Sigmoid colon (tissue), 7 donors: ENCODE measurements around the gene VSIG1. TPM values are rescaled to one million over a fixed set of nuclear protein-coding genes. Genes with fewer than 3 reads are reported as not detected.

Source experiments
- DNase-seq: peaks from one replicate; pipeline ENCODE4 v3.0.0-alpha.2; 2019
- H3K27ac ChIP-seq, 4 donors: fragments of 200-600 bp; sonication (generic); one replicate each; pipeline ENCODE4 v1.5.1; 2016 to 2019; ENCODE audit warnings: mild to moderate bottlenecking in 1 of 4
- H3K27me3 ChIP-seq, 3 donors: fragments of 200-600 bp; sonication (generic); one replicate each; pipeline ENCODE4 v1.5.1; 2019; ENCODE audit warnings: mild to moderate bottlenecking in 1 of 3
- H3K36me3 ChIP-seq, 4 donors: fragments of 200-600 bp; sonication (generic); one replicate each; pipeline ENCODE4 v1.5.1; 2016 to 2019
- H3K4me1 ChIP-seq, 4 donors: fragments of 200-600 bp; sonication (generic); one replicate each; pipeline ENCODE4 v1.5.1; 2017 to 2019
- H3K4me3 ChIP-seq, 4 donors: fragments of 200-600 bp; sonication (generic); one replicate each; pipeline ENCODE4 v1.5.1; 2017 to 2019; ENCODE audit warnings: mild to moderate bottlenecking in 2 of 4, moderate library complexity in 1 of 4
- H3K9me3 ChIP-seq, 4 donors: fragments of 200-600 bp in 3 of 4; sonication (generic) in 3 of 4; one replicate each; pipeline versions ENCODE4 v1.5.1 to v1.6.1; 2013 to 2019
- CTCF ChIP-seq, 4 experiments: fragments of 450-650 bp in 3 of 4; fragments of 200-600 bp in 1 of 4; IDR thresholded peaks; one replicate each; pipeline ENCODE4 v1.5.1; 2016 to 2019; ENCODE audit warnings: antibody characterized with exemption in 4 of 4, mild to moderate bottlenecking in 3 of 4, moderate library complexity in 2 of 4
- EP300 ChIP-seq, 4 donors: sonication (generic); formaldehyde crosslinking; IDR thresholded peaks; one replicate each; pipeline ENCODE4 v1.6.1; 2017; ENCODE audit warnings: antibody characterized with exemption in 4 of 4
- POLR2A ChIP-seq, 2 donors: fragments of 450-650 bp; IDR thresholded peaks; one replicate each; pipeline ENCODE4 v1.6.1; 2016; ENCODE audit warnings: antibody characterized with exemption in 2 of 2, mild to moderate bottlenecking in 2 of 2, moderate library complexity in 2 of 2
- POLR2AphosphoS5 ChIP-seq, 4 donors: sonication (generic); formaldehyde crosslinking; IDR thresholded peaks; one replicate each; pipeline ENCODE4 v1.6.1; 2017; ENCODE audit warnings: antibody characterized with exemption in 4 of 4
- WGBS, 2 donors: extraction: QIAGEN DNeasy Blood & Tissue Kit; methylation state at CpG; one replicate each; pipeline ENCODE4 v1.1.7; 2013; 5-methylcytosine and 5-hydroxymethylcytosine counted together
- intact Hi-C: fragments of 100-400 bp; cut with DNase I; formaldehyde crosslinking; loops from one replicate; pipeline ENCODE4 v1.15.1; 2023
- polyA plus RNA-seq, 3 donors: library from polyadenylated mRNA; stranded (reverse); fragments of 200-250 nt; gene quantifications; one replicate each; pipeline ENCODE4 v1.2.3, GENCODE V29; 2013
- total RNA-seq, 4 donors: library from RNA; depleted of rRNA; stranded (reverse); fragments of >200 nt; gene quantifications; one replicate each; pipeline ENCODE4 v1.1.0, GENCODE V29; 2016
- donor health status: healthy with polysubstance abuse.
- donor health status: Bipolar disorder and iron deficiency.
- donor health status: healthy.

Gene VSIG1
- total and polyA plus RNA-seq, 7 donors, result 0.36 to 0.64 TPM; not detected in 5

DNA sequence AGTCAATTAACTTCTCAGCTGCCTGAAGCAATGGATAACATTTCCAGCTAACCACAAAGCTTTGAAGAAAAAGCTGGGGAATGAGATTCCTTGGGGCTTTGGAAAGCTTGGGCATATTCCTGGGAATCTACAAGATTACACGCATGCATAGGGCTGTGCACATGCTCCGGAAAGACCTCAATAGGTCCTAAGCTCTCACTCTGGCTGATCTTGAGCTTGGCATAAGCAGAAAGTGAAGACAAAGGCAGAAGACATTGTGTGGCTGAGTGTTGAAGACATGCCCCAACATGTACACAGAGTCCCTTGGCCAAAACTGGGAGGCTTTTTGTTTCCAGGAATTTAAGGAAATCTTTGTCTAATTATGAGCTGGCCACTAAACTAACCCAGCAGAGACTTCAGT is 77.9 kb downstream of the VSIG1 start:
- H3K27ac ChIP-seq, result no peak overlapping the region
- 91 to 93% methylated on average over 2 of the region's 2 CpGs for WGBS, 2 donors

GRCh38 chrX:108123591-108124366 is 78.9 kb downstream of the VSIG1 start:
- H3K9me3 ChIP-seq, result no peaks in the 10 kb centered on the region
- H3K4me3 ChIP-seq, result no peak overlapping the region
- H3K36me3 ChIP-seq, result no peaks in the 10 kb centered on the region
- intact Hi-C loops, result no loop called here
- no peak for TF ChIP-seq POLR2AphosphoS5 (IDR thresholded peaks at IDR 0.05)
- no peak for TF ChIP-seq POLR2A (IDR thresholded peaks at IDR 0.05)
- TF ChIP-seq EP300 (IDR thresholded peaks at IDR 0.05), result no peak
- TF ChIP-seq CTCF (IDR thresholded peaks at IDR 0.05), result no peak
- 97 to 98% methylated on average over 3 of the region's 3 CpGs for WGBS, 2 donors
- DNase-seq, result no peak
- H3K27ac ChIP-seq, result no peak overlapping the region
- no peaks in the 10 kb centered on the region for H3K27me3 ChIP-seq
- peaks cover 0 to 10% (median 2%) of the 10 kb centered on the region in 4 donors for H3K4me1 ChIP-seq

More for the DNA sequence above, 77.9 kb downstream of the VSIG1 start:
- H3K27me3 ChIP-seq, result no peaks in the 10 kb centered on the region
- no peaks in the 10 kb centered on the region for H3K36me3 ChIP-seq
- no peak overlapping the region for H3K4me3 ChIP-seq
- H3K9me3 ChIP-seq, result no peaks in the 10 kb centered on the region
- intact Hi-C loops, result no loop called here
- DNase-seq, result no peak
- TF ChIP-seq POLR2A (IDR thresholded peaks at IDR 0.05) (no peak), CTCF (IDR thresholded peaks at IDR 0.05) (no peak), POLR2AphosphoS5 (IDR thresholded peaks at IDR 0.05) (no peak), EP300 (IDR thresholded peaks at IDR 0.05) (no peak)
- H3K4me1 ChIP-seq, result peaks cover 0 to 15% (median 2%) of the 10 kb centered on the region in 4 donors

DNA sequence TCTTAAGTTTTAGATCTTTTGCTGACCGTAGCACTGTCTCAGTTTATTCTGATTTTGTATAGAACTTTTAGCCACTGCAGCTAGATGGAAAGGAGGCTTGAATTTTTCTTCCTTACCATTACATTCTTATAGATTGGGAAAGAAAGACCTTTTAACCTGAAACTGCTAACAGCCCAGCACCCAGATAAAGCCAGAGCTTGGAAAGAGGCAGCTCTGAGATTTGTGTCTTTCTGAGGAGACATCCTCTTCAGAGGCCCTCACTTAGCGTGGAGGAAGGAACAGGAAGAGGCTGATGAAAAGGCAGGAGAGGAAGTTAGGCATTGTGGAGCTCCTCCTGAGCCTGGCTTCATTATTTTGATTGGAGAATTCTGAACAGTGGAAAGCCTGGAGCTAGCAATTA is 81.8 kb downstream of the VSIG1 start:
- no peaks in the 10 kb centered on the region for H3K36me3 ChIP-seq
- WGBS, 2 donors, result 86 to 91% methylated on average over 2 of the region's 2 CpGs
- no peaks in the 10 kb centered on the region for H3K4me1 ChIP-seq
- DNase-seq, result no peak
- H3K9me3 ChIP-seq, result no peaks in the 10 kb centered on the region
- no peak for TF ChIP-seq EP300 (IDR thresholded peaks at IDR 0.05)
- H3K27ac ChIP-seq, result no peak overlapping the region
- H3K4me3 ChIP-seq, result no peak overlapping the region
- H3K27me3 ChIP-seq, result no peaks in the 10 kb centered on the region
- intact Hi-C loops, result no loop called here

- Histone ChIP-seq H3K36me3 (no peaks in the 10 kb centered on the region), H3K4me1 (no peaks in the 10 kb centered on the region), H3K27me3 (no peaks in the 10 kb centered on the region), H3K4me3 (no peak overlapping the region), H3K27ac (no peak overlapping the region), H3K9me3 (no peaks in the 10 kb centered on the region)
- WGBS, 2 donors, result 94 to 95% methylated on average over 4 of the region's 4 CpGs
- intact Hi-C loops, result no loop called here
- TF ChIP-seq CTCF (IDR thresholded peaks at IDR 0.05) (no peak), POLR2AphosphoS5 (IDR thresholded peaks at IDR 0.05) (no peak), EP300 (IDR thresholded peaks at IDR 0.05) (no peak), POLR2A (IDR thresholded peaks at IDR 0.05) (no peak)
- no peak for DNase-seq
These were observed 82.3 kb downstream of the VSIG1 start for GRCh38 chrX:108127152-108127551.

Other genes starting within 250 kb of the VSIG1 start
- gene MID2, start 219.2 kb upstream of the VSIG1 start, total RNA-seq, result 10 to 100 TPM; 28.5 to 39.6 (median 35.2) TPM
- 1 to 10 TPM in 2 of 3 donors, under 1 TPM in 1; 0.23 to 3.0 (median 2.2) TPM for gene MID2, start 219.2 kb upstream of the VSIG1 start, polyA plus RNA-seq
- not detected for gene TEX13B, start 62.7 kb upstream of the VSIG1 start, total RNA-seq
- gene TEX13B, start 62.7 kb upstream of the VSIG1 start, polyA plus RNA-seq, result not detected
- gene PSMD10, start 46.5 kb downstream of the VSIG1 start, total RNA-seq, result 10 to 100 TPM; 21.6 to 51.7 (median 36.7) TPM
- gene PSMD10, start 46.5 kb downstream of the VSIG1 start, polyA plus RNA-seq, result 10 to 100 TPM; 34.7 to 69.1 (median 43.2) TPM
- gene ATG4A, start 46.7 kb downstream of the VSIG1 start, total RNA-seq, result 10 to 100 TPM in 1 of 4 donors, 1 to 10 TPM in 3; 5.0 to 14.3 (median 8.0) TPM
- 10 to 100 TPM; 14.5 to 38.6 (median 22.2) TPM for gene ATG4A, start 46.7 kb downstream of the VSIG1 start, polyA plus RNA-seq